Nephron (organoid): ENCODE data around the gene GRIK2.

Source experiments
- H3K27ac Mint-ChIP-seq, 3 experiments: 2 replicates each; pipeline ENCODE4 v1.8.0; 2020; ENCODE audit warnings: mixed read lengths in 3 of 3, mild to moderate bottlenecking in 2 of 3, moderate library complexity in 1 of 3
- H3K27me3 Mint-ChIP-seq: 2 replicates; pipeline ENCODE4 v1.8.0; 2021; ENCODE audit warnings: low read depth, mild to moderate bottlenecking, moderate library complexity, mixed read lengths
- H3K36me3 Mint-ChIP-seq: 2 replicates; pipeline ENCODE4 v1.8.0; 2020; ENCODE audit warnings: low read depth, mixed read lengths
- H3K4me1 Mint-ChIP-seq: 2 replicates; pipeline ENCODE4 v1.8.0; 2020; ENCODE audit warnings: mixed read lengths
- H3K4me3 Mint-ChIP-seq, 3 experiments: 2 replicates each; pipeline ENCODE4 v1.8.0; 2020; ENCODE audit warnings: mild to moderate bottlenecking in 3 of 3, mixed read lengths in 3 of 3, moderate library complexity in 2 of 3
- H3K9me3 Mint-ChIP-seq: 2 replicates; pipeline ENCODE4 v1.8.0; 2020; ENCODE audit warnings: mixed read lengths
- TF ChIP-seq, protein P1 (sequence below), 3 experiments: fragments of 200-600 bp; sonication (generic); IDR thresholded peaks; one replicate each; pipeline ENCODE4 v1.5.0; 2021; ENCODE audit warnings: antibody characterized with exemption in 3 of 3; ENCODE audit not compliant: unreplicated experiment in 3 of 3

Gene GRIK2

GRCh38 chr6:101543796-101544195, 150.3 kb downstream of the GRIK2 start:
- Mint-ChIP-seq H3K4me1 (no peaks in the 10 kb centered on the region), H3K36me3 (no peaks in the 10 kb centered on the region), H3K27ac (no peak overlapping the region), H3K27me3 (no peaks in the 10 kb centered on the region), H3K9me3 (no peaks in the 10 kb centered on the region), H3K4me3 (no peak overlapping the region)
- TF ChIP-seq, protein P1, sequence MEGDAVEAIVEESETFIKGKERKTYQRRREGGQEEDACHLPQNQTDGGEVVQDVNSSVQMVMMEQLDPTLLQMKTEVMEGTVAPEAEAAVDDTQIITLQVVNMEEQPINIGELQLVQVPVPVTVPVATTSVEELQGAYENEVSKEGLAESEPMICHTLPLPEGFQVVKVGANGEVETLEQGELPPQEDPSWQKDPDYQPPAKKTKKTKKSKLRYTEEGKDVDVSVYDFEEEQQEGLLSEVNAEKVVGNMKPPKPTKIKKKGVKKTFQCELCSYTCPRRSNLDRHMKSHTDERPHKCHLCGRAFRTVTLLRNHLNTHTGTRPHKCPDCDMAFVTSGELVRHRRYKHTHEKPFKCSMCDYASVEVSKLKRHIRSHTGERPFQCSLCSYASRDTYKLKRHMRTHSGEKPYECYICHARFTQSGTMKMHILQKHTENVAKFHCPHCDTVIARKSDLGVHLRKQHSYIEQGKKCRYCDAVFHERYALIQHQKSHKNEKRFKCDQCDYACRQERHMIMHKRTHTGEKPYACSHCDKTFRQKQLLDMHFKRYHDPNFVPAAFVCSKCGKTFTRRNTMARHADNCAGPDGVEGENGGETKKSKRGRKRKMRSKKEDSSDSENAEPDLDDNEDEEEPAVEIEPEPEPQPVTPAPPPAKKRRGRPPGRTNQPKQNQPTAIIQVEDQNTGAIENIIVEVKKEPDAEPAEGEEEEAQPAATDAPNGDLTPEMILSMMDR (IDR thresholded peaks at IDR 0.05; ENCODE audit: unreplicated experiment in 3 of 3), result no peak

DNA sequence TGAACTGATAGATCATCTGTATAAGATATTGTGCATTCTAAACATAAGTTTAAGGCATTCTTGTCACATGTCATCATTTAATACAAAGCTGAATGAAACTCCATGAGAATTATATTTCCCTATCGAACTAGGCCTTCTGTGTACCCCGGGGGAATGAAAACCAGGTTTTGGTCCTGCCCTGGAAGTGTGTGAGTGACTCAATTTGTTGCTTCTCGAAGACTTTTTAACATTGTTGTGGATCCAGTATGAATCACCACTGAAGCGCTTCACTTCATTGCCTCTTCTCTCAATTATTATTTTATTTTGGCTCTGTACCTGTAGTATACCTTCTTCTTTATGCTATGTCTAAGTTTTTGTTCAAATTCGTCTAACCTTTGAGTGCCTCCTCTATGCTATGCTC, 150.8 kb downstream of the GRIK2 start:
- no peak overlapping the region for H3K27ac Mint-ChIP-seq
- TF ChIP-seq, protein P1 (IDR thresholded peaks at IDR 0.05; ENCODE audit: unreplicated experiment in 3 of 3), result no peak
- no peaks in the 10 kb centered on the region for H3K36me3 Mint-ChIP-seq
- H3K4me3 Mint-ChIP-seq, result no peak overlapping the region
- no peaks in the 10 kb centered on the region for H3K4me1 Mint-ChIP-seq
- H3K27me3 Mint-ChIP-seq, result no peaks in the 10 kb centered on the region
- H3K9me3 Mint-ChIP-seq, result no peaks in the 10 kb centered on the region

GRCh38 chr6:101545191-101545590, 151.7 kb downstream of the GRIK2 start:
- Mint-ChIP-seq H3K4me3 (no peak overlapping the region), H3K27ac (no peak overlapping the region), H3K36me3 (no peaks in the 10 kb centered on the region), H3K9me3 (no peaks in the 10 kb centered on the region), H3K4me1 (no peaks in the 10 kb centered on the region), H3K27me3 (no peaks in the 10 kb centered on the region)
- TF ChIP-seq, protein P1 (IDR thresholded peaks at IDR 0.05; ENCODE audit: unreplicated experiment in 3 of 3), result no peak

- Mint-ChIP-seq H3K27me3 (no peaks in the 10 kb centered on the region), H3K9me3 (no peaks in the 10 kb centered on the region), H3K4me3 (no peak overlapping the region), H3K27ac (no peak overlapping the region), H3K36me3 (no peaks in the 10 kb centered on the region), H3K4me1 (no peaks in the 10 kb centered on the region)
- TF ChIP-seq, protein P1 (IDR thresholded peaks at IDR 0.05; ENCODE audit: unreplicated experiment in 3 of 3), result no peak
These were observed 156.9 kb downstream of the GRIK2 start for GRCh38 chr6:101550451-101550850.

- TF ChIP-seq, protein P1 (IDR thresholded peaks at IDR 0.05; ENCODE audit: unreplicated experiment in 3 of 3), result no peak
- no peaks in the 10 kb centered on the region for H3K27me3 Mint-ChIP-seq
- no peak overlapping the region for H3K4me3 Mint-ChIP-seq
- H3K4me1 Mint-ChIP-seq, result no peaks in the 10 kb centered on the region
- H3K36me3 Mint-ChIP-seq, result no peaks in the 10 kb centered on the region
- no peaks in the 10 kb centered on the region for H3K9me3 Mint-ChIP-seq
- no peak overlapping the region for H3K27ac Mint-ChIP-seq
These were observed 160.7 kb downstream of the GRIK2 start for GRCh38 chr6:101554231-101554630.

GRCh38 chr6:101558712-101559111, 165.2 kb downstream of the GRIK2 start:
- TF ChIP-seq, protein P1 (IDR thresholded peaks at IDR 0.05; ENCODE audit: unreplicated experiment in 3 of 3), result no peak
- H3K27ac Mint-ChIP-seq, result no peak overlapping the region
- no peak overlapping the region for H3K4me3 Mint-ChIP-seq
- no peaks in the 10 kb centered on the region for H3K4me1 Mint-ChIP-seq
- no peaks in the 10 kb centered on the region for H3K27me3 Mint-ChIP-seq
- H3K9me3 Mint-ChIP-seq, result no peaks in the 10 kb centered on the region
- no peaks in the 10 kb centered on the region for H3K36me3 Mint-ChIP-seq
